GM21515 (cell line): Measurements from ENCODE around the gene VPS50.
"Not testable (repeated sequence)": the region's sequence is repeated elsewhere in the genome, so short reads cannot be mapped to it uniquely, and the experiment has no call there.

Source experiments
- ATAC-seq: cut with Tn5 transposase; IDR thresholded peaks from one replicate; pipeline ENCODE4 v1.9.1; 2021; ENCODE audit not compliant: unreplicated experiment

Gene VPS50

GRCh38 chr7:93239824-93240223 is 7.7 kb downstream of the VPS50 start:
- no peak for ATAC-seq

GRCh38 chr7:93242106-93242505 is 9.9 kb downstream of the VPS50 start:
- no peak for ATAC-seq

GRCh38 chr7:93245525-93246432 is 13.6 kb downstream of the VPS50 start:
- no peak for ATAC-seq

- no peak for ATAC-seq
Measured at GRCh38 chr7:93249491-93250148, 17.5 kb downstream of the VPS50 start.

GRCh38 chr7:93258661-93259060 is 26.5 kb downstream of the VPS50 start:
- no peak for ATAC-seq

GRCh38 chr7:93262535-93262934 is 30.4 kb downstream of the VPS50 start:
- no peak for ATAC-seq

DNA sequence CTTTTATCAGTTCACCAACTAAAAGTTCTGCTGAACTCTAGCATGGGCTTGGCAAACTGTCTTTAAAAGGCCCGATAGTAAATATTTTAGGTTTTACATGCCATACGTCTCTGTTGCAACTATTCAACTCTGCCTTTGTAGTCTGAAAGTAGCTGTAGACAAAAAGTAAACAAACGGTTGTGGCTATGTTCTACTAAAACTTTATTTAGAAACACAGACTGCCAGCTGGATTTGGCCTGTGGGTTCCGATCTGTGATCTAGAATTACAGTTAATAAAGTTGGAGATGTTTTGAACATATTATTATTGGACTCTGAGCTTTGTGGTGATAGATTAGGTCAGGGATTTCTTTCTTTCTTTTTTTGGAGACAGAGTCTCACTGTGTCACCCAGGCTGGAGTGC is 33.1 kb downstream of the VPS50 start:
- no peak for ATAC-seq

DNA sequence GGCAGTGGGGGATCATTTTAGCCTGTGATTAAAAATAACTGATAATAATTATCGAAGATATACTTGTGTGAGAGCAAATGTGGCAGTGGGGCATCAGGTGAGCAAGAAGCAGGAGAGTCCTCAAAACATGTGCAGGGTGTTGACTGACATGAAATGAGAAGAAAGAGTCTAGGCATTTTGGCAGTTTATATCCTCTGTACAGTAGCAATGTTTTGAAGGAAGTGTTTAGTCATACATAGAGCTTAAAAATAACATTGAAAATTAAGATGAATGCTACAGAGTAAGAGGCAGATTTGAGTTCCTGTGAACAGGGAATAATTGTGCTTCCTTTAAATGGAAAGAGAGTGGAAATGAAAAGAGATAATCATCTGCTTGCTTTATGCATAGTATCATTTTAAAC is 47.4 kb downstream of the VPS50 start:
- ATAC-seq, result no peak

GRCh38 chr7:93284908-93285307 is 52.7 kb downstream of the VPS50 start:
- no peak for ATAC-seq

DNA sequence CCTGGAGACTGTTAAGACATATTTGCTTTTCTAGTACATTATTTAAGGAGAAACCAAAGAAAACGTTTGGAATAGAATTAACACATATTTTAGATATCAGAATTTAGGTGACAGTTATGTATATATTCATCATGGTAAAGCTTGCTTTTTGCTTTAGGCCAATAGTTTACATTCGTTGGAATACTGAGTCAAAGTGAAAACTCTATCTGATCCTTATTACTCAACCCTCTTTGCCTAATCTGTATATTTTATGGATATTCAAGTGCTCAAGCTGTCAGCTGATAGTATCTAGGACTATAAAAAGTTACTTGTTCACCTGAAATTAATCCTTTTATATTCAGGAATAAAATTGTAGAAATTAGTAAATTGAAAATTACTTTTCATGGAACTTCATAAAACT is 61.1 kb downstream of the VPS50 start:
- ATAC-seq, result no peak

GRCh38 chr7:93298206-93298605 is 66.0 kb downstream of the VPS50 start:
- no peak for ATAC-seq

GRCh38 chr7:93298671-93299070 is 66.5 kb downstream of the VPS50 start:
- ATAC-seq, result no peak

DNA sequence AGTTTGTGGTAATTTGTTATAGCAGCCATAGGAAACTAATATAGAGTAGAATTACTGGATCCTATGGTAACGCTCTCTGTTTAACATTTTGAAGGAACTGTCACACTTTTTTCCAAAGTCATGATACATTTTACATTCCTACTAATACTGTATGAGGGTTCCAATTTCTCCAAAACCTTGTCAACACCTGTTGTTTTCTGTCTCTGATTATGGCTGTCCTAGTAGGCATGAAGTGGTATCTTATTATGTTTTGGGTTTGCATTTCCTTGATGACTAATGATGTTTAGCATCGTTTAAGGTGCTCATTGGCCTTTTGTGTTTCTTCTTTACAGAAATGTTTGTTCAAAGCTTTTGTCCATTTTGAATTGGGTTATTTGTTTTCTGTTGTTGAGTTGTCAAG is 69.6 kb downstream of the VPS50 start:
- ATAC-seq, result no peak

- no peak for ATAC-seq
Measured at GRCh38 chr7:93307131-93307660, 75.0 kb downstream of the VPS50 start.

DNA sequence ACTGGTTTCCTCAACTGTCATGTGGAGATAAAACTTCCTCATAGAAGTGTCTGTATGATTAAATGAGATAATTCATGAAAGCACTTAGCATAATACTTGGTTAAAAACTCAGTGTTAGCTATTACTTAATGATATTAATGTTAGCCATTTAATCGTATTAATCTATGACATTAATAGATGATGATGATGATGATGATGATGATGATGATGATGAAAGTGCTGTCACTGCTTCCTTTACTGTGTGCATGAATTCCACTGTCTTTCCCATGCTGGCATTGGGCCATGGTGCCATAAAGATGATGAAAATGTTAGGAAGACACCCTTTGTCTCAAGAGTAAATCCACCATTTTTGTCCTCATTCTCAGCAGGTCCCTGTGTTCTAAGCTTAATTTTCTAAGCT is 75.8 kb downstream of the VPS50 start:
- ATAC-seq, result no peak

- ATAC-seq, result no peak
Measured at GRCh38 chr7:93310346-93310745, 78.2 kb downstream of the VPS50 start.

DNA sequence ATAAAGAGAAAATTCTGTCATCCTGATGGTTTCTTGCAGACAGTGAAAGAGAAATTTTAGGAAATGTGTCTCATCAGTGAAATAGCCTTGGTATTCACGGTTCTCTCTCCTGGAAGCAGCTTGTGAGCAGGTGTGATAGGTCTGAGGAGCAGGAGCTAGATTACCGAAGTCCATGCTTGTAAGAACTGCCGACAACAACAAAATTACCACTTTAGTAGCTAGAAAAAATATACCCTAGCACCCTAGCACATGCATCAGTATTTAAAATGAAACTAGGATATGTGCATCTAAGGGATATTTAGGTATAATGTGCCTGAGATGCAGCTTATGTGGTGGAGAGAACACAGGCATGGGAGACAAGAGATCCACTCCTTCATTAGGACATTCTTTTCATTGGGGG is 82.3 kb downstream of the VPS50 start:
- ATAC-seq, result no peak

- no peak for ATAC-seq
Measured at GRCh38 chr7:93315896-93316295, 83.7 kb downstream of the VPS50 start.

- ATAC-seq, result no peak
Measured at GRCh38 chr7:93316730-93317129, 84.6 kb downstream of the VPS50 start.

DNA sequence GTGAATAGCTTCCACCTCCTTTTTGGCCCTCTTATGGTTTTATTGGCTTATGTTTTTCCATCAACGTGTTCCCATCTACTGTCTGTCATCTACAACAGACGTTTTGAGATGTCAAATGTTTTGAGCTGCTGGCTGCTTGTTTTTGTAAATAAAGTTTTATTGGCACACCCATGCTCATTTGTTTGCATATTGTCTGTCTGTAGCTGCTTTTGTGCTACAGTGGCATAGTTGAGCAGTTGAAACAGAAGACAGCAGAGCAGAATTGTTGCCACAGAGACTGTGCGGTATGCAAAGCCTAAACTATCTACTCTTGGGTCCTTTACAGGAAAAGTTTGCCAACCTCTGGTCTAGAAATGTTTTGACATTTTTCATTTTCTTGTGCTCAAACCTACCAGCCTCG is 88.7 kb downstream of the VPS50 start:
- no peak for ATAC-seq

GRCh38 chr7:93326291-93326690 is 94.1 kb downstream of the VPS50 start:
- not testable (repeated sequence) for ATAC-seq

DNA sequence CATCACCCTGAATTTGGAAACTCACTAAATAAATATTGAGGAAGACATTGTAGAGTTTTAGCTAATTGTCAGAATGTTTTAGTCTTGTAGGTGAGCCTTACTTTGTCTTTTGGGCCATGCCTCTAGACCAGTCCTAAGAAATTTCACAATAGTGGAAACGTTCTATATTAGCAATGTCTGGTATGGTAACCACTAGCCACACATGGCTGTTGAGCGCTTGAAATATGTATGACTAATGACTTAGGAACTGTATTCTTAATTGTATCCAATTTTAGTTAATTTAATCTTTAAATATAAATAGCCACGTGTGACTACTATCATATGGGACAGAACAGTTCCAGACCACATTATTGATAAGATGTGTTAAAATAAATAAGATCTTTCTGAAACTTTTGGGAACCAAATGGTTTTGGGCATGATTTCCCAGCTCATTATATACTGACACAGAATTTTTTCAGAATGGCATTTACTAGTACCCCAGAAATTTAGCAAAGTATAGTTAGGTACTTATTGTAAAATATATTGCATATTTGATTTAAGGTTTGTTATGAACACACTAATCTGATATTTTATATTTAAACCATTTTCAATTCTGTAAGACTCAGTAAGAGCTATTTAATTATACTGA is 95.0 kb downstream of the VPS50 start:
- no peak for ATAC-seq
